SU-DHL-6 (cell line): ENCODE results near the gene ZNF592.

Experiments
- CTCF ChIP-seq: fragments of 200-600 bp; sonication (generic); IDR thresholded peaks from one replicate; pipeline ENCODE4 v1.5.1; 2017; ENCODE audit warnings: antibody characterized with exemption, mild to moderate bottlenecking, low read length, moderate library complexity; ENCODE audit not compliant: insufficient read depth, poor library complexity, severe bottlenecking
- EZH2phosphoT487 ChIP-seq: fragments of 200-600 bp; sonication (generic), shearing (Covaris generic); conservative IDR thresholded peaks from 2 replicates; pipeline ENCODE4 v1.6.1; 2018; ENCODE audit warnings: mild to moderate bottlenecking, antibody characterized with exemption, low read length, moderate library complexity, mixed read lengths

DNA sequence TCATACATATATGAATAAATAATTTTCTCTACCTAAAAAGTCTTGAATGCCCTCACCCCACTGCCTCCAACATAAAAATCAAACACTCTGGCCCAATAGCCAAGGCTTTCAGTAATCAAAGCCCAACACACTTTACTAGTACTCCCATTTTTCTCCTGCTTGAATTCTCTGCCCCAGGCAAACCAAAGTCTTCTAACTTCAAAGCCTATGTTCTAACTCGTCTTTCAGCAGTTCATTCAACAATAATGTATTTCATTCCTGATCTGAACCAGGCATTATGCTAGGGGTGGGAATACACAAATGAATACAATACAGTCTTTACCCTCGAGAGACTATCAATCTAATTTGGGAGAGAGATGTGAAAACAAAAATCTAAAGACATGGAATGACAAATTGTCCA lies 11.4 kb upstream of the ZNF592 start:
- no peak for TF ChIP-seq CTCF
- TF ChIP-seq EZH2phosphoT487: no peak
